Fibroblast of lung (primary cell): ENCODE data around the gene MAML2.

Experiments used
- EZH2 ChIP-seq: IDR thresholded peaks from 2 replicates; pipeline ENCODE4 v1.5.1; 2012; ENCODE audit warnings: low read length, control low read depth, mild to moderate bottlenecking; ENCODE audit errors: missing control alignments
- TF ChIP-seq, protein P1 (sequence below), 2 donors: IDR thresholded peaks in 1 of 2; conservative IDR thresholded peaks in 1 of 2; 1 replicate in 1 of 2; 2 replicates in 1 of 2; pipeline ENCODE4 v1.5.1; 2011 to 2012; ENCODE audit warnings: low read length in 2 of 2, control low read depth in 1 of 2, inconsistent platforms in 1 of 2, low read depth in 1 of 2, mild to moderate bottlenecking in 1 of 2

DNA sequence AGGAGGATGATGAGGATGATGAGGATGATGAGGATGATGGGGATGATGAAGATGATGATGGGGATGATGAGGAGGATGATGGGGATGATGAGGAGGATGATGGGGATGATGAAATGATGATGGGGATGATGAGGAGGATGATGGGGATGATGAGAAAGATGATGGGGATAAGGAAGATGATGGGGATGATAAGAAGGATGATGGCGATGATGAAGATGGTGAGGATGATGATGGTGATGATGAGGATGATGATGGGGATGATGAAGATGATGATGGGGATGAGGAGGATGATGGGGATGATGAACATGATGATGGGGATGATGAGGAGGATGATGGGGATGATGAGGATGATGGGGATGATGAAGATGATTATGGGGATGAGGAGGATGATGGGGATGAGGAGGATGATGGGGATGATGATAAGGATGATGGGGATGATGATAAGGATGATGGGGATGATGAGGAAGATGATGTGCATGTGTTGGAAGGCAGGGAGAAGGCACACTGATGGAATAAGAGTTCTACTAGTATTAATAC is 340.2 kb downstream of the MAML2 start:
- TF ChIP-seq, protein P1, sequence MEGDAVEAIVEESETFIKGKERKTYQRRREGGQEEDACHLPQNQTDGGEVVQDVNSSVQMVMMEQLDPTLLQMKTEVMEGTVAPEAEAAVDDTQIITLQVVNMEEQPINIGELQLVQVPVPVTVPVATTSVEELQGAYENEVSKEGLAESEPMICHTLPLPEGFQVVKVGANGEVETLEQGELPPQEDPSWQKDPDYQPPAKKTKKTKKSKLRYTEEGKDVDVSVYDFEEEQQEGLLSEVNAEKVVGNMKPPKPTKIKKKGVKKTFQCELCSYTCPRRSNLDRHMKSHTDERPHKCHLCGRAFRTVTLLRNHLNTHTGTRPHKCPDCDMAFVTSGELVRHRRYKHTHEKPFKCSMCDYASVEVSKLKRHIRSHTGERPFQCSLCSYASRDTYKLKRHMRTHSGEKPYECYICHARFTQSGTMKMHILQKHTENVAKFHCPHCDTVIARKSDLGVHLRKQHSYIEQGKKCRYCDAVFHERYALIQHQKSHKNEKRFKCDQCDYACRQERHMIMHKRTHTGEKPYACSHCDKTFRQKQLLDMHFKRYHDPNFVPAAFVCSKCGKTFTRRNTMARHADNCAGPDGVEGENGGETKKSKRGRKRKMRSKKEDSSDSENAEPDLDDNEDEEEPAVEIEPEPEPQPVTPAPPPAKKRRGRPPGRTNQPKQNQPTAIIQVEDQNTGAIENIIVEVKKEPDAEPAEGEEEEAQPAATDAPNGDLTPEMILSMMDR (conservative IDR thresholded peaks at IDR 0.05 in 1 of 2, IDR thresholded peaks at IDR 0.05 in 1 of 2; ENCODE audit: low read depth in 1 of 2, low read length in 2 of 2), result no peak
- no peak for TF ChIP-seq EZH2
